ENCODE results near the gene LYPD8. TPM values are rescaled to one million over a fixed set of nuclear protein-coding genes. Genes with fewer than 3 reads are reported as not detected.

LYPD8 gene
- total and polyA plus RNA-seq, 2 of the 8 experiments (the other 6 are each of a cell fraction or from before 2014, with no cell fraction given): not detected

DNA sequence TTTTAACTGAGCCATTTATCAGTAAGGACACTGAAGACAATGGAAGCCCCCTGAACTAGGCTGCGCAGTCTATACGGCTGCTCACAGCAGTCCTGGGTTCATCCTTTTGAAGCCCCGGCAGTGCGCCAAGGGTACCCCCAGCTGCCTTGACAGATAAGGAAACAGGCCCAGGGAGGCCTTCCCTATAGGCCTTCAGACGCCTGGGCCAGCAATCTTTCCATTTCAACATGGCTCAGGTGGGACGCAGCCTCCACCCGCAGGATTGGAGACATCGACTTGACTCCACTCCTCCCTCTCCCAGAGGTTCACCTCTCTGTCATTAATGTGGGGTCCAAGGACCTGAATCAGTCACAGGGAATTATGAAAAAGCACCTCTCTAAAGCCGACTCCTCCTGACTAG is 2.8 kb upstream of the LYPD8 start (continued):
- TF ChIP-seq, protein P1, sequence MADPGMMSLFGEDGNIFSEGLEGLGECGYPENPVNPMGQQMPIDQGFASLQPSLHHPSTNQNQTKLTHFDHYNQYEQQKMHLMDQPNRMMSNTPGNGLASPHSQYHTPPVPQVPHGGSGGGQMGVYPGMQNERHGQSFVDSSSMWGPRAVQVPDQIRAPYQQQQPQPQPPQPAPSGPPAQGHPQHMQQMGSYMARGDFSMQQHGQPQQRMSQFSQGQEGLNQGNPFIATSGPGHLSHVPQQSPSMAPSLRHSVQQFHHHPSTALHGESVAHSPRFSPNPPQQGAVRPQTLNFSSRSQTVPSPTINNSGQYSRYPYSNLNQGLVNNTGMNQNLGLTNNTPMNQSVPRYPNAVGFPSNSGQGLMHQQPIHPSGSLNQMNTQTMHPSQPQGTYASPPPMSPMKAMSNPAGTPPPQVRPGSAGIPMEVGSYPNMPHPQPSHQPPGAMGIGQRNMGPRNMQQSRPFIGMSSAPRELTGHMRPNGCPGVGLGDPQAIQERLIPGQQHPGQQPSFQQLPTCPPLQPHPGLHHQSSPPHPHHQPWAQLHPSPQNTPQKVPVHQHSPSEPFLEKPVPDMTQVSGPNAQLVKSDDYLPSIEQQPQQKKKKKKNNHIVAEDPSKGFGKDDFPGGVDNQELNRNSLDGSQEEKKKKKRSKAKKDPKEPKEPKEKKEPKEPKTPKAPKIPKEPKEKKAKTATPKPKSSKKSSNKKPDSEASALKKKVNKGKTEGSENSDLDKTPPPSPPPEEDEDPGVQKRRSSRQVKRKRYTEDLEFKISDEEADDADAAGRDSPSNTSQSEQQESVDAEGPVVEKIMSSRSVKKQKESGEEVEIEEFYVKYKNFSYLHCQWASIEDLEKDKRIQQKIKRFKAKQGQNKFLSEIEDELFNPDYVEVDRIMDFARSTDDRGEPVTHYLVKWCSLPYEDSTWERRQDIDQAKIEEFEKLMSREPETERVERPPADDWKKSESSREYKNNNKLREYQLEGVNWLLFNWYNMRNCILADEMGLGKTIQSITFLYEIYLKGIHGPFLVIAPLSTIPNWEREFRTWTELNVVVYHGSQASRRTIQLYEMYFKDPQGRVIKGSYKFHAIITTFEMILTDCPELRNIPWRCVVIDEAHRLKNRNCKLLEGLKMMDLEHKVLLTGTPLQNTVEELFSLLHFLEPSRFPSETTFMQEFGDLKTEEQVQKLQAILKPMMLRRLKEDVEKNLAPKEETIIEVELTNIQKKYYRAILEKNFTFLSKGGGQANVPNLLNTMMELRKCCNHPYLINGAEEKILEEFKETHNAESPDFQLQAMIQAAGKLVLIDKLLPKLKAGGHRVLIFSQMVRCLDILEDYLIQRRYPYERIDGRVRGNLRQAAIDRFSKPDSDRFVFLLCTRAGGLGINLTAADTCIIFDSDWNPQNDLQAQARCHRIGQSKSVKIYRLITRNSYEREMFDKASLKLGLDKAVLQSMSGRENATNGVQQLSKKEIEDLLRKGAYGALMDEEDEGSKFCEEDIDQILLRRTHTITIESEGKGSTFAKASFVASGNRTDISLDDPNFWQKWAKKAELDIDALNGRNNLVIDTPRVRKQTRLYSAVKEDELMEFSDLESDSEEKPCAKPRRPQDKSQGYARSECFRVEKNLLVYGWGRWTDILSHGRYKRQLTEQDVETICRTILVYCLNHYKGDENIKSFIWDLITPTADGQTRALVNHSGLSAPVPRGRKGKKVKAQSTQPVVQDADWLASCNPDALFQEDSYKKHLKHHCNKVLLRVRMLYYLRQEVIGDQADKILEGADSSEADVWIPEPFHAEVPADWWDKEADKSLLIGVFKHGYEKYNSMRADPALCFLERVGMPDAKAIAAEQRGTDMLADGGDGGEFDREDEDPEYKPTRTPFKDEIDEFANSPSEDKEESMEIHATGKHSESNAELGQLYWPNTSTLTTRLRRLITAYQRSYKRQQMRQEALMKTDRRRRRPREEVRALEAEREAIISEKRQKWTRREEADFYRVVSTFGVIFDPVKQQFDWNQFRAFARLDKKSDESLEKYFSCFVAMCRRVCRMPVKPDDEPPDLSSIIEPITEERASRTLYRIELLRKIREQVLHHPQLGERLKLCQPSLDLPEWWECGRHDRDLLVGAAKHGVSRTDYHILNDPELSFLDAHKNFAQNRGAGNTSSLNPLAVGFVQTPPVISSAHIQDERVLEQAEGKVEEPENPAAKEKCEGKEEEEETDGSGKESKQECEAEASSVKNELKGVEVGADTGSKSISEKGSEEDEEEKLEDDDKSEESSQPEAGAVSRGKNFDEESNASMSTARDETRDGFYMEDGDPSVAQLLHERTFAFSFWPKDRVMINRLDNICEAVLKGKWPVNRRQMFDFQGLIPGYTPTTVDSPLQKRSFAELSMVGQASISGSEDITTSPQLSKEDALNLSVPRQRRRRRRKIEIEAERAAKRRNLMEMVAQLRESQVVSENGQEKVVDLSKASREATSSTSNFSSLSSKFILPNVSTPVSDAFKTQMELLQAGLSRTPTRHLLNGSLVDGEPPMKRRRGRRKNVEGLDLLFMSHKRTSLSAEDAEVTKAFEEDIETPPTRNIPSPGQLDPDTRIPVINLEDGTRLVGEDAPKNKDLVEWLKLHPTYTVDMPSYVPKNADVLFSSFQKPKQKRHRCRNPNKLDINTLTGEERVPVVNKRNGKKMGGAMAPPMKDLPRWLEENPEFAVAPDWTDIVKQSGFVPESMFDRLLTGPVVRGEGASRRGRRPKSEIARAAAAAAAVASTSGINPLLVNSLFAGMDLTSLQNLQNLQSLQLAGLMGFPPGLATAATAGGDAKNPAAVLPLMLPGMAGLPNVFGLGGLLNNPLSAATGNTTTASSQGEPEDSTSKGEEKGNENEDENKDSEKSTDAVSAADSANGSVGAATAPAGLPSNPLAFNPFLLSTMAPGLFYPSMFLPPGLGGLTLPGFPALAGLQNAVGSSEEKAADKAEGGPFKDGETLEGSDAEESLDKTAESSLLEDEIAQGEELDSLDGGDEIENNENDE (IDR thresholded peaks at IDR 0.05; ENCODE audit: insufficient replicate concordance, low read length): no peak
- TF ChIP-seq GTF2F1 (IDR thresholded peaks at IDR 0.05; ENCODE audit: borderline replicate concordance, low read depth, low read length): no peak
- no peak for TF ChIP-seq POLR2A (IDR thresholded peaks at IDR 0.05; ENCODE audit: control extremely low read depth in 1 of 2, low read depth in 2 of 2, low read length in 2 of 2)
- no peak for TF ChIP-seq ZNF274 (IDR thresholded peaks at IDR 0.05; ENCODE audit: borderline replicate concordance, extremely low read depth, low read length)

All from H1 (cell line).